Mucosa of rectum (tissue), 2 donors: ENCODE measurements around the gene FXN.
A peak's percentile ranks its signal among the peaks of the same experiment; 100 is the strongest.

ENCODE experiments used
- H3K27ac ChIP-seq, 2 donors: one replicate each; pipeline ENCODE4 v1.7.0; 2013; ENCODE audit warnings: inconsistent platforms in 2 of 2, low read depth in 2 of 2, low read length in 2 of 2
- H3K27me3 ChIP-seq, 2 donors: one replicate each; pipeline ENCODE4 v1.7.0; 2013; ENCODE audit warnings: low read length in 2 of 2; ENCODE audit not compliant: control insufficient read depth in 2 of 2, insufficient read depth in 2 of 2
- H3K36me3 ChIP-seq, 2 donors: one replicate each; pipeline ENCODE4 v1.7.0; 2013; ENCODE audit warnings: low read length in 2 of 2; ENCODE audit not compliant: control insufficient read depth in 2 of 2, insufficient read depth in 2 of 2
- H3K4me1 ChIP-seq, 2 donors: one replicate each; pipeline ENCODE4 v1.7.0; 2013; ENCODE audit warnings: low read length in 2 of 2, mild to moderate bottlenecking in 1 of 2; ENCODE audit not compliant: control insufficient read depth in 2 of 2, insufficient read depth in 2 of 2
- H3K4me3 ChIP-seq, 2 donors: one replicate each; pipeline ENCODE4 v1.7.0; 2013; ENCODE audit warnings: low read length in 2 of 2
- H3K9ac ChIP-seq, 2 donors: one replicate each; pipeline ENCODE4 v1.7.0; 2013; ENCODE audit warnings: low read length in 2 of 2, low read depth in 1 of 2, mild to moderate bottlenecking in 1 of 2
- H3K9me3 ChIP-seq, 2 donors: one replicate each; pipeline ENCODE4 v1.7.0; 2013; ENCODE audit warnings: low read length in 2 of 2; ENCODE audit not compliant: control insufficient read depth in 2 of 2
- donor health status: healthy.
- donor health status: Normal muscosa, but diverticular disease.

Gene FXN

GRCh38 chr9:69147041-69147834 is 111.7 kb downstream of the FXN start:
- H3K27me3 ChIP-seq: no peaks in the 10 kb centered on the region
- H3K4me1 ChIP-seq: peaks cover 2 to 8% of the 10 kb centered on the region in 2 donors
- H3K36me3 ChIP-seq: no peaks in the 10 kb centered on the region
- no peak overlapping the region for H3K9ac ChIP-seq
- no peak overlapping the region for H3K27ac ChIP-seq
- no peak overlapping the region for H3K4me3 ChIP-seq
- H3K9me3 ChIP-seq: no peaks in the 10 kb centered on the region

- no peaks in the 10 kb centered on the region for H3K27me3 ChIP-seq
- no peaks in the 10 kb centered on the region for H3K9me3 ChIP-seq
- no peak overlapping the region for H3K27ac ChIP-seq
- peaks cover 0 to 9% of the 10 kb centered on the region in 2 donors for H3K36me3 ChIP-seq
- H3K4me1 ChIP-seq: peaks cover 0 to 6% of the 10 kb centered on the region in 2 donors
- H3K9ac ChIP-seq: no peak overlapping the region
- peak overlapping the region in 1 of 2 donors; percentile 17 for H3K4me3 ChIP-seq
These were observed 113.8 kb downstream of the FXN start for GRCh38 chr9:69149321-69149807.
